ENCODE measurements around the gene PNPLA7. TPM values are rescaled to one million over a fixed set of nuclear protein-coding genes. Genes with fewer than 3 reads are reported as not detected.

Gene PNPLA7
- total RNA-seq, 1 donor from 2014 or later, result 0.04 TPM

DNA sequence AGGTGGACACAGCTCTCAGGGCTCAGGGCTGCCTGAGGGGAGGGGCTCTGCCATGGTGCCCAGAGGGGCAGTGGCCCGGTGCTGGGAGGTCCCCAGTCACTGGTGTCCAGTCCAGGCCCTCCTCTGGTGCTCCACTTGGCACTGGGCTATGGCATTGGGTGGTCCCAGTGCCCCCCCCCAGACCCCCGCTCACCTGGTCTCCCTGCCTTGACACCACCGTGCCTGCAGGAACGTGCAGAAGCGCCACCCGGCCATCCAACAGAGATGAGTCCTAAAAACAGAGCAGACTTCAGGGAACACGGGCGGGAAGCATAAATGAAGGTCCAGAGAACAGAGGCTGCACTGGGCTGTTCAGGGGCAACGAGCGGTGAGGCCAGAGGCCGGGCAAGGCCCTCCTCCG is 48.7 kb downstream of the PNPLA7 start:
- Histone ChIP-seq H3K36me3 (ENCODE audit: control insufficient read depth, insufficient read depth, low read length) (no peaks in the 10 kb centered on the region), H3K4me3 (ENCODE audit: low read depth, low read length) (no peak overlapping the region), H3K27me3 (ENCODE audit: control insufficient read depth, insufficient read depth, low read length) (no peaks in the 10 kb centered on the region)
- TF ChIP-seq, protein P1, sequence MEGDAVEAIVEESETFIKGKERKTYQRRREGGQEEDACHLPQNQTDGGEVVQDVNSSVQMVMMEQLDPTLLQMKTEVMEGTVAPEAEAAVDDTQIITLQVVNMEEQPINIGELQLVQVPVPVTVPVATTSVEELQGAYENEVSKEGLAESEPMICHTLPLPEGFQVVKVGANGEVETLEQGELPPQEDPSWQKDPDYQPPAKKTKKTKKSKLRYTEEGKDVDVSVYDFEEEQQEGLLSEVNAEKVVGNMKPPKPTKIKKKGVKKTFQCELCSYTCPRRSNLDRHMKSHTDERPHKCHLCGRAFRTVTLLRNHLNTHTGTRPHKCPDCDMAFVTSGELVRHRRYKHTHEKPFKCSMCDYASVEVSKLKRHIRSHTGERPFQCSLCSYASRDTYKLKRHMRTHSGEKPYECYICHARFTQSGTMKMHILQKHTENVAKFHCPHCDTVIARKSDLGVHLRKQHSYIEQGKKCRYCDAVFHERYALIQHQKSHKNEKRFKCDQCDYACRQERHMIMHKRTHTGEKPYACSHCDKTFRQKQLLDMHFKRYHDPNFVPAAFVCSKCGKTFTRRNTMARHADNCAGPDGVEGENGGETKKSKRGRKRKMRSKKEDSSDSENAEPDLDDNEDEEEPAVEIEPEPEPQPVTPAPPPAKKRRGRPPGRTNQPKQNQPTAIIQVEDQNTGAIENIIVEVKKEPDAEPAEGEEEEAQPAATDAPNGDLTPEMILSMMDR (IDR thresholded peaks at IDR 0.05; ENCODE audit: insufficient read depth, low read length, poor library complexity, severe bottlenecking), result no peak
- DNase-seq (ENCODE audit: low read depth), result no peak

GRCh38 chr9:137500666-137501397 is 49.4 kb downstream of the PNPLA7 start:
- no peak for DNase-seq (ENCODE audit: low read depth)
- H3K36me3 ChIP-seq (ENCODE audit: control insufficient read depth, insufficient read depth, low read length), result no peaks in the 10 kb centered on the region
- H3K4me3 ChIP-seq (ENCODE audit: low read depth, low read length), result no peak overlapping the region
- TF ChIP-seq, protein P1 (IDR thresholded peaks at IDR 0.05; ENCODE audit: insufficient read depth, low read length, poor library complexity, severe bottlenecking), result no peak
- no peaks in the 10 kb centered on the region for H3K27me3 ChIP-seq (ENCODE audit: control insufficient read depth, insufficient read depth, low read length)

DNA sequence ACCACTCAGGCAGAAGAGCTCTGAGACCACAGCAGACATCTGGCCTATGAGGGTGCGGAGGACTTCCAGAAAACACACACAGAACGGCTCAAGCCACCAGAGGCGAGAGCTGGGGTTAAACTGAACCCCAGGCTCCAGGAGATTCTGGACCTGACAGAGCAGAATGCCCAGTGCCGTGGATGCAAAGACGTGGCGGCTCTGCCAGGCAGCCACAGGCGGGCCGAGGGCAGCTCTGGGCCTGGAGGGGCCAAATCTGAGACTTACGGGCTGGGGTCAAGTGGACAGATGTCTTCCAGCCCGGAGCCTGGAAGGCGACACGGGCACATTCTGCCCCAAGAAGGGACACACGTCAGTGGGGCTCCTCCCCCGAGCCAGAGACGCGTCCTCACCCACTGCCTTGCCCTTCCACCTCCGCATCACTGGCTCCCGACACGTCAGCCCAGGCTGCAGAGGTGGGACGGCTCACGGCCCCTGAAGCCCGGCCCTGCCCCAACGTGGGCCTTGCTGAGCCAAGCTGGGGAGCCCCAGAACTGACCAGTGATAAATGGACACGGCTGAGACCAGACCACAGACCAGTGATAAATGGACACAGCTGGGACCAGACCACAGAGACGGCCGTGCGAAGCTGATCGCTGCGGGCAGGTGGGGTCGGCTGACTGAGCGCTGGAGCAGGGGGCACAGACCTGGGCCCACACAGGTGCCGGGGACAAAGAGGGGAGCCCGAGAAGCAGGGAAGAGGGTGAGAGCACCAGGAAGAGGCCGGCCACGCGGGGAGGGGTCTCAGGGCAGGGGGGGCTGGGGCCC is 50.1 kb downstream of the PNPLA7 start:
- no peak for DNase-seq (ENCODE audit: low read depth)
- Histone ChIP-seq H3K36me3 (ENCODE audit: control insufficient read depth, insufficient read depth, low read length) (no peaks in the 10 kb centered on the region), H3K4me3 (ENCODE audit: low read depth, low read length) (no peak overlapping the region), H3K27me3 (ENCODE audit: control insufficient read depth, insufficient read depth, low read length) (no peaks in the 10 kb centered on the region)
- TF ChIP-seq, protein P1 (IDR thresholded peaks at IDR 0.05; ENCODE audit: insufficient read depth, low read length, poor library complexity, severe bottlenecking), result no peak

DNA sequence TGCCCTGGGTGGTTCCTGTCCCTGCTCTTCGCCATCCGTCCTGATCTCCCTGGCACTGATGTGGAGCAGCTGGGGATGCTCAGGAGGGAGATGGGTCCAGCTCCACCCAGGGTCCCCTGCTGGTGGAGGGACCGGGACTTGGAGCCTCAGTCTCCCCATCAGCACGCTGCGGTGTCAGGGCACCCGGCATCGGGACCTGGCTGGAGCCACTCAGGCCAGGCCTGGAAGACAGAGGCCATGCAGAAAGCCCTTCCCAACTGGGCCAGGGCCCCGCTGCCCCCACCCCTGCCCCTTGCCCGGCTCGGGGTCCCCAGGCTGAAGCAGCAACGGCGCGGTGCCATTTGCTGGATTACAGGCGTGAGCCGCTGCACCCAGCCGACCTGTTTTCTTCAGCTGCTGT is 50.8 kb downstream of the PNPLA7 start:
- Histone ChIP-seq H3K36me3 (ENCODE audit: control insufficient read depth, insufficient read depth, low read length) (no peaks in the 10 kb centered on the region), H3K27me3 (ENCODE audit: control insufficient read depth, insufficient read depth, low read length) (no peaks in the 10 kb centered on the region), H3K4me3 (ENCODE audit: low read depth, low read length) (no peak overlapping the region)
- no peak for DNase-seq (ENCODE audit: low read depth)
- TF ChIP-seq, protein P1 (IDR thresholded peaks at IDR 0.05; ENCODE audit: insufficient read depth, low read length, poor library complexity, severe bottlenecking), result no peak

GRCh38 chr9:137498720-137499150 is 51.5 kb downstream of the PNPLA7 start:
- Histone ChIP-seq H3K27me3 (ENCODE audit: control insufficient read depth, insufficient read depth, low read length) (no peaks in the 10 kb centered on the region), H3K36me3 (ENCODE audit: control insufficient read depth, insufficient read depth, low read length) (no peaks in the 10 kb centered on the region), H3K4me3 (ENCODE audit: low read depth, low read length) (no peak overlapping the region)
- TF ChIP-seq, protein P1 (IDR thresholded peaks at IDR 0.05; ENCODE audit: insufficient read depth, low read length, poor library complexity, severe bottlenecking), result no peak
- no peak for DNase-seq (ENCODE audit: low read depth)
